MCF 10A (cell line): ENCODE measurements around the gene ATP10B. TPM values are rescaled to one million over a fixed set of nuclear protein-coding genes. Genes with fewer than 3 reads are reported as not detected.

Source experiments
- BruUV-seq: library from RNA; stranded (reverse); fragments of 400-500 nt; replicated peaks from 2 replicates; lab custom pipeline; 2021; lab: Mats Ljungman, UMichigan
- CTCF ChIA-PET: fragments of 300-600 bp; sonication (Branson Sonifier 250); formaldehyde crosslinking; extraction: SDS; loops from one replicate; lab custom pipeline; 2021; ENCODE audit warnings: antibody characterized with exemption, inconsistent platforms; lab: Yijun Ruan, JAX
- POLR2A ChIA-PET: fragments of 300-600, 350-650 bp; sonication (Branson Sonifier 250); formaldehyde crosslinking; extraction: SDS; loops from one replicate; lab custom pipeline; 2020; ENCODE audit warnings: antibody characterized with exemption, inconsistent platforms; lab: Yijun Ruan, JAX
- DNase-seq: peaks from one replicate; pipeline ENCODE4 v3.0.0-alpha.2; 2018; ENCODE audit not compliant: unreplicated experiment
- H3K27ac Mint-ChIP-seq: one replicate; pipeline ENCODE4 v1.8.0; 2022; ENCODE audit warnings: mild to moderate bottlenecking, low read depth, mixed read lengths; ENCODE audit not compliant: unreplicated experiment
- H3K27me3 Mint-ChIP-seq: one replicate; pipeline ENCODE4 v1.8.0; 2022; ENCODE audit warnings: mixed read lengths; ENCODE audit not compliant: insufficient read depth, unreplicated experiment
- H3K36me3 Mint-ChIP-seq: one replicate; pipeline ENCODE4 v1.8.0; 2022; ENCODE audit warnings: mild to moderate bottlenecking, moderate library complexity, mixed read lengths; ENCODE audit not compliant: insufficient read depth, unreplicated experiment
- H3K4me1 Mint-ChIP-seq: one replicate; pipeline ENCODE4 v1.8.0; 2022; ENCODE audit warnings: mixed read lengths; ENCODE audit not compliant: insufficient read depth, unreplicated experiment
- H3K4me3 Mint-ChIP-seq: one replicate; pipeline ENCODE4 v1.8.0; 2022; ENCODE audit warnings: mild to moderate bottlenecking, moderate library complexity, mixed read lengths; ENCODE audit not compliant: unreplicated experiment
- H3K9me3 Mint-ChIP-seq: one replicate; pipeline ENCODE4 v1.8.0; 2022; ENCODE audit warnings: mixed read lengths; ENCODE audit not compliant: unreplicated experiment
- CTCF ChIP-seq: fragments of 200-600 bp; IDR thresholded peaks from one replicate; pipeline ENCODE4 v1.8.0; 2022; ENCODE audit warnings: antibody characterized with exemption, mild to moderate bottlenecking; ENCODE audit not compliant: unreplicated experiment
- intact Hi-C: fragments of 100-400 bp; cut with micrococcal nuclease; formaldehyde crosslinking; loops from 2 replicates; pipeline ENCODE4 v1.14.1; 2022
- total RNA-seq: library from RNA; stranded (reverse); gene quantifications from 2 replicates; pipeline ENCODE4 v1.2.3, GENCODE V29; 2022

ATP10B gene
- total RNA-seq, 1 experiment from 2014 or later, result not detected

- Mint-ChIP-seq H3K27me3 (peaks cover 13% of the 10 kb centered on the region), H3K9me3 (no peaks in the 10 kb centered on the region), H3K4me1 (peaks cover 8% of the 10 kb centered on the region), H3K36me3 (no peaks in the 10 kb centered on the region), H3K27ac (no peak overlapping the region), H3K4me3 (no peak overlapping the region)
- no peak for TF ChIP-seq CTCF
- CTCF ChIA-PET, result no interaction called here
- no TSS peak for BruUV-seq
- POLR2A ChIA-PET, result no interaction called here
- DNase-seq, result no peak
- intact Hi-C loops, result no loop called here
These were observed 237.9 kb downstream of the ATP10B start for GRCh38 chr5:160614136-160614535.

- intact Hi-C loops, result no loop called here
- no peaks in the 10 kb centered on the region for H3K9me3 Mint-ChIP-seq
These were observed 246.7 kb downstream of the ATP10B start for GRCh38 chr5:160605266-160605665.

DNA sequence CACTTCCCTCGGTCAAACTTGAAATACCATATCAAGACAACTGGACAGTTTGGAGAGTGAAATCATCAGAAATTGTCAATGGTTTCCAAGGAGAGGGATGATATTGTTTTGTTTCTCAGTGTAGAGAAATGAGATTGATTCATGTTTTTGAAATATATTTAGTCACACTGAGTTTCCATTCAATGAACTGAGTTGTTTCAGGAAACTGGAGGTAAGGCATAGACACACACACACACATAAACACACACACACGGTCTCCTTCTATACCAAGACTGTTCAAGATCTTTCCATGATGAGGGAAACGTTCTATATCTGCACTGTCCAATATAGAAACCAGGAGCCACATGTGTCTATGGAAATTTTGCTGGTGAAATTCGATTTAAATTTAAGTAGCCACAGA, 247.5 kb downstream of the ATP10B start:
- no peaks in the 10 kb centered on the region for H3K9me3 Mint-ChIP-seq
- ChIA-PET CTCF (interaction anchor here (1.0 kb wide), 1 partner anchor 119 kb away, joined by 3 read pairs; no protein-coding TSS in a partner anchor), POLR2A (no interaction called here)
- DNase-seq, result no peak
- no peak overlapping the region for H3K27ac Mint-ChIP-seq
- intact Hi-C loops, result no loop called here
- no peaks in the 10 kb centered on the region for H3K27me3 Mint-ChIP-seq
- no peak for TF ChIP-seq CTCF
- BruUV-seq, result no TSS peak
- no peak overlapping the region for H3K4me3 Mint-ChIP-seq
- H3K36me3 Mint-ChIP-seq, result no peaks in the 10 kb centered on the region
- no peaks in the 10 kb centered on the region for H3K4me1 Mint-ChIP-seq

More at GRCh38 chr5:160605266-160605665, 246.7 kb downstream of the ATP10B start:
- TF ChIP-seq CTCF, result no peak
- Mint-ChIP-seq H3K27ac (no peak overlapping the region), H3K4me3 (no peak overlapping the region), H3K27me3 (no peaks in the 10 kb centered on the region), H3K4me1 (no peaks in the 10 kb centered on the region), H3K36me3 (no peaks in the 10 kb centered on the region)
- ChIA-PET CTCF (interaction anchor here (1.0 kb wide), 1 partner anchor 120 kb away, joined by 3 read pairs; no protein-coding TSS in a partner anchor), POLR2A (no interaction called here)
- BruUV-seq, result no TSS peak
- no peak for DNase-seq

DNA sequence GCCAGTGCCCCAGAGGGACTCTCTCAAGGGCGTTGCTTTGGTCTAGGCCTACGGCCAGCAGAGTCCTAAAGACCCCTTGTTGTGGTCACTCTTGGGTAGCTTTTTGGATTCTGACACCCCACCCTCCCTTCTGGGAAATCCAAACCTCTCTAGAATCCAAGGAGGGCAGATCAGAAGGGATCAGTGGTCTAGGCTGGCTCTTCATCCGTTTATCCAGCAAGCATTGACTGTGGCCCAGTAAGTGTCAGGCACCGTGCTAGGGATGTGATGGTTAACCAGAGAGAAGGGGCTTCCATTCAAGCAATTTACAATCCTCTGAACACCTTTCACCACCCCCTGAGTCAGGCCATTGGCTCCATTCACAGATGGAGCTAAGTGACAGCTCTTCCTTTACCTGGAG, 249.3 kb downstream of the ATP10B start:
- no peak overlapping the region for H3K4me3 Mint-ChIP-seq
- H3K4me1 Mint-ChIP-seq, result no peaks in the 10 kb centered on the region
- no peaks in the 10 kb centered on the region for H3K9me3 Mint-ChIP-seq
- no peak for TF ChIP-seq CTCF
- ChIA-PET CTCF (interaction anchor here (0.6 to 0.9 kb wide), 2 partner anchors 19 to 39 kb away, joined by 3 to 4 read pairs; no protein-coding TSS in a partner anchor), POLR2A (interaction anchor here (0.5 kb wide), 1 partner anchor 30 kb away, joined by 3 read pairs; no protein-coding TSS in a partner anchor)
- intact Hi-C loops, result no loop called here
- DNase-seq, result no peak
- no peaks in the 10 kb centered on the region for H3K27me3 Mint-ChIP-seq
- BruUV-seq, result no TSS peak
- H3K36me3 Mint-ChIP-seq, result no peaks in the 10 kb centered on the region
- H3K27ac Mint-ChIP-seq, result no peak overlapping the region
